Retinal pigment epithelial cell (primary cell): ENCODE measurements around the gene FYTTD1.

Experiments
- DNase-seq: peaks from one replicate; pipeline ENCODE4 v3.0.0-alpha.2; 2010; ENCODE audit warnings: low read depth
- H3K4me3 ChIP-seq: 2 replicates; pipeline ENCODE4 v1.5.1; 2011; ENCODE audit warnings: mild to moderate bottlenecking, low read length, control low read depth, moderate library complexity
- TF ChIP-seq, protein P1 (sequence below): conservative IDR thresholded peaks from 2 replicates; pipeline ENCODE4 v1.5.1; 2011; ENCODE audit warnings: low read depth, low read length, control low read depth, inconsistent platforms

The FYTTD1 gene

DNA sequence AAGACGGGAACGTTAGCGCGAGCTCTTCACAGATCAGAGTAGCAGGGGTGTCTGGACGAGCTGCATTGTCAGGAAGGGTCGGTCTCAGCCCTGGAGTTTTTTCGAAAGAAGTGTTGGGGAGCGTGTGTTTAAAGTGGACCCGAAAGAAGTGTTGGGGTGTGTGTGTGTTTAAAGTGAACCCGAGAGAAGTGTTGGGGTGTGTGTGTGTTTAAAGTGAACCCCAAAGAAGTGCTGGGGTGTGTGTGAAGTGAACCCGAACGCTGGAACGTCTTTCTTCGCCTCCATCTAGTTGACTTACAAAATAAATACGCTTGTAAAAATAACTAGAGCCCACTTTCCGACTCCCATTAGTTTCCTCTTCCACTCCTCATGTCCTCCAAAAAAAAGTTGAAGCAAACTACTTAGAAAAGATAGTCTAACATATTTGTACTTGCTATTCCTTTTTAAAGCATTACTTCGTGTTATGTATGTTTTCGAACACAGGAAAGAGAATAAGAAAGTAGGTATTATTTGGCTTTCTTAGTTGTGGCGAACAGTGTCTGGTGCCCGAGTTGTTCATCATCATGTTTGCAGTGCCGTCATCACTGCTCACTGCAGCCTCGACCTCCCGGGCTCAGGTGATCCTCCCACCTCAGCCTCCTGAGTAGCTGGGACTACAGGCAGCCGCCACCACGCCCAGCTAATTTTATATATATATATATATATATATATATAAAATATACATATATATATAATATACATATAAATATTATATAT, 42.4 kb downstream of the FYTTD1 start:
- DNase-seq: no peak
- TF ChIP-seq, protein P1, sequence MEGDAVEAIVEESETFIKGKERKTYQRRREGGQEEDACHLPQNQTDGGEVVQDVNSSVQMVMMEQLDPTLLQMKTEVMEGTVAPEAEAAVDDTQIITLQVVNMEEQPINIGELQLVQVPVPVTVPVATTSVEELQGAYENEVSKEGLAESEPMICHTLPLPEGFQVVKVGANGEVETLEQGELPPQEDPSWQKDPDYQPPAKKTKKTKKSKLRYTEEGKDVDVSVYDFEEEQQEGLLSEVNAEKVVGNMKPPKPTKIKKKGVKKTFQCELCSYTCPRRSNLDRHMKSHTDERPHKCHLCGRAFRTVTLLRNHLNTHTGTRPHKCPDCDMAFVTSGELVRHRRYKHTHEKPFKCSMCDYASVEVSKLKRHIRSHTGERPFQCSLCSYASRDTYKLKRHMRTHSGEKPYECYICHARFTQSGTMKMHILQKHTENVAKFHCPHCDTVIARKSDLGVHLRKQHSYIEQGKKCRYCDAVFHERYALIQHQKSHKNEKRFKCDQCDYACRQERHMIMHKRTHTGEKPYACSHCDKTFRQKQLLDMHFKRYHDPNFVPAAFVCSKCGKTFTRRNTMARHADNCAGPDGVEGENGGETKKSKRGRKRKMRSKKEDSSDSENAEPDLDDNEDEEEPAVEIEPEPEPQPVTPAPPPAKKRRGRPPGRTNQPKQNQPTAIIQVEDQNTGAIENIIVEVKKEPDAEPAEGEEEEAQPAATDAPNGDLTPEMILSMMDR: no peak
- H3K4me3 ChIP-seq: peak overlapping the region; percentile 84

DNA sequence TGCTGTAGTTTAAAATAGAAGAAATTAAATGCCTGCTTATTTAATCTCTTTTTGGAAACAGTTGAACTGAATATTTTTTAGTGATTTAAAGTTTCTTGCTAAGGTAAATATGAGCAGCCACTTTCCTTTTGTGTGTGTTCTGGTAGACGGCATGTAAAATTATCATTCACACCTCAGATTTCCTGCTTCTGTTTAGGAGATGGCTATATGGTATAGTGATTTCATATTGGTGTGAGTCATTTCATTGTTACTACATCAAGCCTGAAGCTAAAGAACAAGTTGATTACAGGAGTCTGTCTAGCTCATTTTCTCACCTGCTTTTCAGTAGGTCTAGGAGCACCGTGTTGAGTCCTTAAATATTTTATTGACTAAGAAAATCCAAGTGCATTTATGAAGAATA, 43.6 kb downstream of the FYTTD1 start:
- no peak for DNase-seq
- TF ChIP-seq, protein P1: no peak
- H3K4me3 ChIP-seq: no peak overlapping the region

DNA sequence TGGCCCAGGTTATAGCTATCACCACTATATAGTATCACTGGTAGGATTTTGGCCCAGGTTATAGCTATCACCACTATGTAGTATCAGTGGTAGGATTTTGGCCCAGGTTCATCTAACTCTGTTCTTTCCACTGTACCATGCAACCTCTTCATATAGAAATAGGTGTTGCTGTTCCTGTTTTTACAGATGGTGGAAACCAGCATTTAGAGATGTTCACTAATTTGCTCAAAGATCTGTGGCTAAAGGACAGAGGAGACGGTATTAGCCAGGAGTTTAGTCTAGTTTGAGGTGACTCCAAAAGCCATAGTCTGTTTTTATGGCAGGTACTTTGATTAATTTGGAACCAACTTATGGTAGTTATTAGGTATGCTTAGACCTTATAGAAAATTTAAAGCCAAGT, 44.4 kb downstream of the FYTTD1 start:
- no peak for DNase-seq
- no peak overlapping the region for H3K4me3 ChIP-seq
- TF ChIP-seq, protein P1: no peak

DNA sequence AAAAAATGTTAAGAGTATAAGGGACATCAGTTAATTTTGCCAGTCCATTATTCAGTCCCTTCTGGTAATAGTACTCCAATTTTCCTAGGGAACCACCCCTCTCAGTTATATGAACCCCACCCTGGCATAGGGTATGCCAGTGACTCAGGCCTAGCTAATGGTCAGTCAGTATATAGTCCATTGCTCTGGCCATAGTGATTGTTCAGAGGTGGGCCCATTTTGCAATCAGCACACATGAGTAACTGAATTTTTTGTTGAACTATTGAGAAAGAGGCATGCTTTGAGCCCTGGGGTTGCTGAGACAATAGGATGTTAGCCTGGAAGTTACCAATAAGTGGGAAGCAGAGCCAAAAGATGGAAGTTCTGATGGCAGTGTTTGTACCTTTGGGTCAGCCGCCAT, 45.5 kb downstream of the FYTTD1 start:
- TF ChIP-seq, protein P1: no peak
- no peak overlapping the region for H3K4me3 ChIP-seq
- no peak for DNase-seq

DNA sequence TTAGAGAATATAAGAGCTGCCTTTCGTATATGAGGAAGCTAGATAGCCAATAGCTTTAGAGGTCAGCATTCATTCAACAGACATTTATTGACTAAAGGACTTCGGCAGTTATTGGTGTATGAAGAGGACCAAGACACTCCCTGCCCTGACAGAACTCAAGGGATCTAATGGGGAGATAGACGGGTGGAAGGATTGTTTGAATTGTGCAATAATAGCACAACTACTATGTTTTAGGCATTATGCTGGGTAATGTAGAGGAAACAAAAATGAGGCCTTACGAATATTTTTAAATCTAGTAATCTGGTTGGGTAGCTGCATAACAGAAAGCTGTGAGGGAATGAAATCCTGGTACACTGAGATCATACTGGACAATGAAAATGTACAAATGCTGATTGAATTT, 46.4 kb downstream of the FYTTD1 start:
- TF ChIP-seq, protein P1: no peak
- no peak for DNase-seq
- H3K4me3 ChIP-seq: no peak overlapping the region

DNA sequence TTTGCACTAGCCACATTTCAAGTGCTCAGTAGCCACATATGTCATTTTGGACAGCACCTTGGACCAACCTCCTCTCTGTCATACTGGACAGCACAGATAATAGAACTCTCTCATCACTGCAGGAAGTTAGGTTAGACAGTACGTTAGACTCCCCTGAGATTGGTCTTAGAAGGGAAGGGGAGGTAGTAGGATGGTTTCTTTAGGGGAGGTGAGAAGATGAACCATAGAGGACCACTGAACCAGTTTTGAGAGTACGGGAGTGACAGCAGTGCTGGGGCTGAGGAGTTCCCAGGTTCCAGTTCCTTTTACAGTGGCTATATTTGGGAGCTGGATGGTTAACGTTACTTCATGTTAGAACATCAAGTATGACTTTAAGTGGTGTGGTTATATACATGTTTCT, 49.2 kb downstream of the FYTTD1 start:
- no peak for DNase-seq
- H3K4me3 ChIP-seq: no peak overlapping the region
- TF ChIP-seq, protein P1: no peak

DNA sequence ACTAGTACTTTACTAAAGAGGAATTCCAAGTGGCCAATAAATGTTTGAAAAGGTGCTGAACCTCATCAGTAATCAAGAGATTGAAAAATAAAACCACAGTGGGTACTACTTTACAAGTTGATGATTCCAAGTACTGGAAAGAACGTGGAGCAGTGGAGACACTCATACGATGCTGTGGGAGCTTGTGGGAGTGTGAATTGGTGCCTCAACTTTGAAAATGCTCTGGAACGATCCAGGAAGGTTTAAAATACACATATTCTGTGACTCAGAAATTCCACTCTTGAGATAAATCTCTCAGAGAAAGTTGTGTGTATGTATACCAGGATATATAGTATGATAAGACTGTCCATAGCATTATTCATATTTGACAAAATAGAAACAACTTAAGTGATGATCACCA, 50.7 kb downstream of the FYTTD1 start:
- H3K4me3 ChIP-seq: no peak overlapping the region
- TF ChIP-seq, protein P1: no peak
- DNase-seq: no peak
